Psoas muscle (tissue), 8 donors: Measurements from ENCODE around the gene CHTF18. TPM values are rescaled to one million over a fixed set of nuclear protein-coding genes. Genes with fewer than 3 reads are reported as not detected.

Source experiments
- ATAC-seq, 4 donors: fragments of 200-7000 bp; cut with Tn5 transposase; one replicate each; pipeline ENCODE4 v1.9.1; 2020; ENCODE audit warnings: moderate library complexity in 3 of 4, mild to moderate bottlenecking in 2 of 4
- DNase-seq, 2 donors: peaks; one replicate each; pipeline ENCODE4 v3.0.0-alpha.2; 2020
- H3K27ac ChIP-seq: fragments of 200-600 bp; one replicate; pipeline ENCODE4 v1.8.0; 2022
- H3K27me3 ChIP-seq, 3 donors: fragments of 200-600 bp in 1 of 3; one replicate each; pipeline versions ENCODE4 v1.6.1 to v1.8.0; 2013 to 2022; ENCODE audit warnings: low read length in 2 of 3, mild to moderate bottlenecking in 2 of 3, moderate library complexity in 1 of 3; ENCODE audit not compliant: insufficient read depth in 3 of 3
- H3K36me3 ChIP-seq, 2 donors: fragments of 200-600 bp in 1 of 2; one replicate each; pipeline versions ENCODE4 v1.6.1 to v1.8.0; 2013 to 2022; ENCODE audit warnings: low read depth in 1 of 2, mild to moderate bottlenecking in 1 of 2, moderate library complexity in 1 of 2; ENCODE audit not compliant: insufficient read depth in 1 of 2
- H3K4me1 ChIP-seq: fragments of 200-600 bp; one replicate; pipeline ENCODE4 v1.8.0; 2022
- H3K4me3 ChIP-seq: fragments of 200-600 bp; one replicate; pipeline ENCODE4 v1.8.0; 2022; ENCODE audit warnings: mild to moderate bottlenecking
- H3K9me3 ChIP-seq: fragments of 200-600 bp; one replicate; pipeline ENCODE4 v1.8.0; 2022
- WGBS, 3 donors: extraction: QIAGEN DNeasy Blood & Tissue Kit; methylation state at CpG; one replicate each; pipeline versions ENCODE4 v1.1.6 to v1.1.7; 2013; 5-methylcytosine and 5-hydroxymethylcytosine counted together
- intact Hi-C, 2 donors: fragments of 100-400 bp; cut with DNase I; formaldehyde crosslinking; loops; one replicate each; pipeline versions ENCODE4 v1.11.0 to v1.14.2; 2022
- polyA plus RNA-seq, 3 donors: library from polyadenylated mRNA; stranded (reverse); fragments of 200-250 nt; gene quantifications; one replicate each; pipeline ENCODE4 v1.2.3, GENCODE V29; 2013
- total RNA-seq, 4 donors: library from RNA; stranded (reverse); fragmentation: NEBNext Ultra II Directional in 2 of 4; extraction: Animal tissue kit (Norgen Biotek cat#: 25700) in 2 of 4; gene quantifications; one replicate each; pipeline versions ENCODE4 v1.2.1 to v1.2.4, GENCODE V29; 2021 to 2023
- TF ChIP-seq, protein P1 (sequence below): fragments of 200-600 bp; IDR thresholded peaks from one replicate; pipeline ENCODE4 v1.8.0; 2022; ENCODE audit warnings: antibody characterized with exemption
- donor health status: healthy with polysubstance abuse.
- donor health status: DM: no; HTN: no; CAD: no; lungs with moderate emphysema.
- donor health status: Bipolar disorder and iron deficiency.
- donor health status: healthy.
- donor health status: DM: yes; HTN: yes; CAD: no.
- donor health status: DM: no; HTN: no; CAD: no.
- donor health status: DM: no; HTN: no; CAD: no.
- donor health status: DM: yes; HTN: yes; CAD: no.

CHTF18 gene
- total and polyA plus RNA-seq, 7 donors: 1.7 to 8.4 (median 3.9) TPM

DNA sequence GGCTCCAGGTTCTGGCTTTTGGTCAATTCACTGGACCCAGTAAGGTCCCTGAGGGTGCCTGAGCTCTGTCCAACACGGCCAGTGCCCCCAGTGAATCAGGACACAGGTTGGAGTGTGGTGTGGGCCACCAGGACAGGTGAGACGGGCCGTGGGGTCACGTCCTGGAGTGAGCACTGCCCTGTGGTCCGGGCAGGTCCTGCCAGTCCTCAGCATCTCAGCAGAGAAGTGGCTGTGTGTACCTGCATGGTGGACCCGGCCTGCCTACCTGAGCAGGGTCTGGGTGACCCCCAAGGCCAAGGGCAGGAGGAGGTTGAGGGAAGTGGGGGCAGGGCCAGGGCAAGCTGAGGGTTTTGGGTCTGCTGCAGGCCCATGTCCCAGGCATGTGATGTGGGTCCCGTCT lies 14.0 kb downstream of the CHTF18 start:
- intact Hi-C loops: no loop called here
- H3K36me3 ChIP-seq: no peaks in the 10 kb centered on the region
- ATAC-seq (no peak), DNase-seq (no peak)
- H3K27ac ChIP-seq: no peak overlapping the region
- H3K4me3 ChIP-seq: no peak overlapping the region
- H3K4me1 ChIP-seq: no peaks in the 10 kb centered on the region
- peaks cover 0 to 68% (median 40%) of the 10 kb centered on the region in 3 donors for H3K27me3 ChIP-seq
- no peaks in the 10 kb centered on the region for H3K9me3 ChIP-seq
- 59 to 67% (median 67%) methylated on average over 6 to 7 of the region's 7 CpGs for WGBS, 3 donors
- TF ChIP-seq, protein P1, sequence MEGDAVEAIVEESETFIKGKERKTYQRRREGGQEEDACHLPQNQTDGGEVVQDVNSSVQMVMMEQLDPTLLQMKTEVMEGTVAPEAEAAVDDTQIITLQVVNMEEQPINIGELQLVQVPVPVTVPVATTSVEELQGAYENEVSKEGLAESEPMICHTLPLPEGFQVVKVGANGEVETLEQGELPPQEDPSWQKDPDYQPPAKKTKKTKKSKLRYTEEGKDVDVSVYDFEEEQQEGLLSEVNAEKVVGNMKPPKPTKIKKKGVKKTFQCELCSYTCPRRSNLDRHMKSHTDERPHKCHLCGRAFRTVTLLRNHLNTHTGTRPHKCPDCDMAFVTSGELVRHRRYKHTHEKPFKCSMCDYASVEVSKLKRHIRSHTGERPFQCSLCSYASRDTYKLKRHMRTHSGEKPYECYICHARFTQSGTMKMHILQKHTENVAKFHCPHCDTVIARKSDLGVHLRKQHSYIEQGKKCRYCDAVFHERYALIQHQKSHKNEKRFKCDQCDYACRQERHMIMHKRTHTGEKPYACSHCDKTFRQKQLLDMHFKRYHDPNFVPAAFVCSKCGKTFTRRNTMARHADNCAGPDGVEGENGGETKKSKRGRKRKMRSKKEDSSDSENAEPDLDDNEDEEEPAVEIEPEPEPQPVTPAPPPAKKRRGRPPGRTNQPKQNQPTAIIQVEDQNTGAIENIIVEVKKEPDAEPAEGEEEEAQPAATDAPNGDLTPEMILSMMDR: no peak

DNA sequence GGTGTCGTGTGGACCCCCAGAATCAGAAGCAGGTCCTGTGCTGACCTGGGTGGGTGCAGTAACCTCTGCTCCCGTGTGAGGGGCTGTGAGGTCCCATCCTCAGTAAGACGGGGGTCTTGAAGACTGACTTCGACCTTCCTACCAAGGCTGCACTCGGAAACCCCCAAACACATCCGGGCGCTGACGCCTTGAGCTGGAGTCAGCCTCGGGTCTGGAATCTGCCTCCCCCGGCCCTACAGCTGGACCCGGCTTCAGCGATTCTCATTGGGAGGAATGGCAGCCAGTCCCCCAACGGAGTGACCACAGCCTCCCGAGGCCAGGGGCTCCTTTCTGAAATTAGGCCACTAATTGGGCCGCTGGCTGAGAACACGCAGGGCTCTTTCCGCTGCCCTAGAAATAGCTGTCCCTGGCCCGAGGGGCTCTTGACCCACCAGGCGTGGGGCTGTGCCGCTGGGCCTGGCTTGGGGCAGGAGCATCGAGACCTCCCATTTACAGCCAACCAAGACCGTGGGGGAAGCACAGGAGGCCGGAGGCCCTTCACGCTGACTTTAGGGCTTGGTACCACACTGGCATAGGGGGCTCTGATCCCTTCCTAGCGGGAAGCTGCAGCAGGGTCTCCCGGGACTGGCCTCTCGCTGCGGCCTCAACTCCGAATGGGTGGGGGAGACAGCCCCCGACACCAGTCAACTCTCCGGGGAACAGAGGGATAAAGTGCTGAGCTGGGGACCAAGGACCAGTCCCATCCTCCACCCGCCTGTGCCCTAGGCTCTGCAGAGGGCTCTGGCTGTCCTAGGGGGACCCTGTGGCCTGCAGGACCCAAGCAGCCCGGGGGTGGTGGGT lies 14.7 kb downstream of the CHTF18 start:
- Histone ChIP-seq H3K36me3 (no peaks in the 10 kb centered on the region), H3K27me3 (peaks cover 0 to 65% (median 39%) of the 10 kb centered on the region in 3 donors), H3K4me3 (no peak overlapping the region), H3K9me3 (no peaks in the 10 kb centered on the region), H3K4me1 (no peaks in the 10 kb centered on the region), H3K27ac (no peak overlapping the region)
- TF ChIP-seq, protein P1: no peak
- WGBS, 3 donors: 56 to 63% (median 56%) methylated on average over 30 to 33 of the region's 33 CpGs
- DNase-seq: no peak
- ATAC-seq: no peak
- intact Hi-C loops: no loop called here

DNA sequence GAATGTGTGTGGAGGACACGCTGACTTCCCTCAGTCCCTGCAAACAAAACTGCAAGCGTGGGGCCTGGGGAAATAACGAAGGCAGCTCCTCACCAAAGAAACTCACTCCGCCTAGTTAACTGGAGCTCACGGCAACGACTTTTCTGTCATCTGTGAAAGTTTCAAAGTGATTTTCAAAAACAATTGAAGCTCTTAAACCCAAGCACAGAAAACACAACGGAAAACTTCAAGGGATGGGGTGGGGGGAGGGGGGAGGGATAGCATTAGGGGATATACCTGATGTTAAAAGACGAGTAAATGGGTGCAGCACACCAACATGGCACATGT lies 15.3 kb downstream of the CHTF18 start:
- TF ChIP-seq, protein P1: no peak
- no peaks in the 10 kb centered on the region for H3K9me3 ChIP-seq
- intact Hi-C loops: no loop called here
- no peaks in the 10 kb centered on the region for H3K36me3 ChIP-seq
- ATAC-seq (no peak), DNase-seq (no peak)
- H3K4me3 ChIP-seq: no peak overlapping the region
- WGBS, 3 donors: 30 to 42% (median 40%) methylated on average over 8 of the region's 8 CpGs
- H3K27me3 ChIP-seq: peaks cover 0 to 68% (median 42%) of the 10 kb centered on the region in 3 donors
- H3K27ac ChIP-seq: no peak overlapping the region
- H3K4me1 ChIP-seq: no peaks in the 10 kb centered on the region

DNA sequence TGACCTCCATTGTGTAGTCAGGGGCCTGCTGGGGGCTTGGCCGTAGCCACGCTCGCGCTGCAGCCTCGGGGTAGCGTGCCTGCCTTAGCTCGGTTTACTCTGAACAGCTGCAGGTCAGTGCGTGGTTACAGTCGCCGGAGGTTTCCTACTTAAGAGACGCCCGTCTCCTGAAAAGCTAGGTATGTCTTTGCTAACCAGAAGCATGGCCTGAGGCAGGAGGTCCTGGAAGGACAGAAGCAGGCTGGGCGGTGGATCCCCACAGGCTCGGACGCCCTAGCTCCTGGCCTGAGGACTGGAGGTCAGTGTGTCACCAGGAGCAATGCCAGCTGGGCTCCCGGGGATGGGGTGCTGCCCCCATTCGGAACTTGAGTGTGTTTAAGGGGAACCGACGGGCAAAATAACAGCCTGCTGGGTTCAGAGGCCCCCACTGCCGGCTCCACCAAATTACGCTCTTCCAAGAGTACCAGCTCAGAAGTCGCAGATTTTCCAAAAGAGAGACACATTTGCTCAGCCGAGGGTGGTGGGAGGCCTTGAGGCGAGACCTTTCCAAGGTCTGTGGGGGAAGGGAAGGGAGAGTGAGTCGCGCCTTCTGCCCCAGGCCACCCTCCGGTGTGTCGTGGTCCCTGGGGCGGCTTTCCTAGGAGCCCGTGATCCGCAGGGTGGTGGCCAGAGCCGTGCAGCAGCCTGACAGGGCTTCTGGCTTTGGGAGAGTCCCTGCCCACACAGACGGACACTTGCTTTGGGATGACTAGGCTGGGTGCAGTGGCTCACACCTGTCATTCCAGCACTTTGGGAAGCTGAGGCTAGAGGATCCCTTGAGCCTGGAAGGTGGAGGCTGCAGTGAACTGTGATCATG lies 16.0 kb downstream of the CHTF18 start:
- intact Hi-C loops: no loop called here

More for the DNA sequence above, 16.0 kb downstream of the CHTF18 start:
- Histone ChIP-seq H3K9me3 (no peaks in the 10 kb centered on the region), H3K4me3 (no peak overlapping the region), H3K27ac (no peak overlapping the region), H3K27me3 (peaks cover 0 to 66% (median 44%) of the 10 kb centered on the region in 3 donors), H3K4me1 (no peaks in the 10 kb centered on the region), H3K36me3 (no peaks in the 10 kb centered on the region)
- DNase-seq (no peak), ATAC-seq (no peak)
- 35 to 44% (median 40%) methylated on average over 33 of the region's 33 CpGs for WGBS, 3 donors
- TF ChIP-seq, protein P1: no peak
